ENCODE data around the gene ACSM3.
A peak's percentile ranks its signal among the peaks of the same experiment; 100 is the strongest.

The ACSM3 gene

DNA sequence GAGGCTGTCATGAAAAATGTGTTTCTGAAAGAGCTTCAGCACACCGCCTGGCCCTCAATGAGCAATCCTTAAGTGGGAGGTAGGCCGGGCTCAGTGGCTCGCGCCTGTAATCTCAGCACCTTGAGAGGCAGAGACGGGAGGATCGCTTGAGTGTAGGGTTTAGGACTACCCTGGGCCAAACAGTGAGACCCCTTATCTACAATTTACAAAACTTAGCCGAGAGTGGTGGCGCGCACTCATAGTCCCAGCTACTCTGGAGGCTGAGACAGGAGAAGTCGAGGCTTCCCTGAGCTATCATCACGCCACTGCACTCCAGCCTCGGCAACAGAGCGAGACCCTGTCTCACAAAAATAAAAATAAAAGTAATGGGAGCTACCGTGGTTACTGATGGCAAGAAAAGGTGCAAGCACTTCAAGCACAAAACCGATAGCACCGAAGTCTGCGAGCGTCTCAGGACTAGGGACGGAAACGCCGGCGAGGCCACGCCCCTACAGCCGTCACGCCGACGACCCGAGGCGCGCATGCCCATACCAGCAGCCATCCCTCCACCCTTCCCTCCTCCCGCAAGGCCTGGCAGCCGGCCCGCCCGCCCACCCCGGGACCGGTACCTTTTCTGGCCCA, 22.8 kb upstream of the ACSM3 start:
- Histone ChIP-seq H3K9ac (ENCODE audit: low read length) (peak overlapping the region; percentile 90), H3K27me3 (ENCODE audit: low read length) (no peaks in the 10 kb centered on the region), H3K4me2 (ENCODE audit: low read depth, low read length, poor library complexity, severe bottlenecking) (peak overlapping the region; percentile 89), H3K27ac (ENCODE audit: low read depth, low read length) (peak overlapping the region; percentile 85), H3F3A (ENCODE audit: insufficient read depth) (no peaks in the 10 kb centered on the region; the same call in 1 of the 2 replicates), H3K79me2 (ENCODE audit: insufficient read depth, low read length) (peaks cover 30% of the 10 kb centered on the region), H3K4me3 (ENCODE audit: insufficient read depth, low read length, poor library complexity, severe bottlenecking) (peak overlapping the region; percentile 99), H3K9me3 (ENCODE audit: insufficient read depth, low read length) (no peaks in the 10 kb centered on the region), H2AFZ (ENCODE audit: low read depth, low read length, severe bottlenecking) (no peak overlapping the region), H3K9me2 (replicated peaks; ENCODE audit: insufficient read depth, low read length) (no peaks in the 10 kb centered on the region), H4K20me1 (ENCODE audit: low read depth, low read length) (peaks cover 15% of the 10 kb centered on the region; the same call in 1 of the 2 replicates), H3K36me3 (ENCODE audit: low read length) (peaks cover 29% of the 10 kb centered on the region)
- TF ChIP-seq CTCF (IDR thresholded peaks at IDR 0.05; ENCODE audit: insufficient read depth, low read length, poor library complexity, severe bottlenecking) (no peak), EZH2phosphoT487 (conservative IDR thresholded peaks at IDR 0.05; ENCODE audit: low read length) (no peak)

- H3K9me3 ChIP-seq (ENCODE audit: insufficient read depth, low read length), result no peaks in the 10 kb centered on the region
- peaks cover 30% of the 10 kb centered on the region for H3K79me2 ChIP-seq (ENCODE audit: insufficient read depth, low read length)
- peak within 1 kb of the TSS; percentile 85 for H3K27ac ChIP-seq (ENCODE audit: low read depth, low read length)
- H3K9me2 ChIP-seq (replicated peaks; ENCODE audit: insufficient read depth, low read length), result no peaks in the 10 kb centered on the region
- peak within 1 kb of the TSS; percentile 91 for H2AFZ ChIP-seq (ENCODE audit: low read depth, low read length, severe bottlenecking)
- peak within 1 kb of the TSS; percentile 89 for H3K4me2 ChIP-seq (ENCODE audit: low read depth, low read length, poor library complexity, severe bottlenecking)
- peak within 1 kb of the TSS; percentile 99 for H3K4me3 ChIP-seq (ENCODE audit: insufficient read depth, low read length, poor library complexity, severe bottlenecking)
- TF ChIP-seq EZH2phosphoT487 (conservative IDR thresholded peaks at IDR 0.05; ENCODE audit: low read length) (no peak), CTCF (IDR thresholded peaks at IDR 0.05; ENCODE audit: insufficient read depth, low read length, poor library complexity, severe bottlenecking) (peak; percentile 10)
- H3K27me3 ChIP-seq (ENCODE audit: low read length), result no peaks in the 10 kb centered on the region
- peak within 1 kb of the TSS; percentile 90 for H3K9ac ChIP-seq (ENCODE audit: low read length)
- no peaks in the 10 kb centered on the region; the same call in 1 of the 2 replicates for H3F3A ChIP-seq (ENCODE audit: insufficient read depth)
- peaks cover 24% of the 10 kb centered on the region for H3K36me3 ChIP-seq (ENCODE audit: low read length)
- H4K20me1 ChIP-seq (ENCODE audit: low read depth, low read length), result peaks cover 15% of the 10 kb centered on the region; the same call in 1 of the 2 replicates
Measured at GRCh38 chr16:20741554-20742285, 22.1 kb upstream of the ACSM3 start, which contains the start of gene THUMPD1. THUMPD1 (minus strand) TSS chr16:20741818; CDS start chr16:20741739, 79 bp downstream.

GRCh38 chr16:20743591-20743990, 20.2 kb upstream of the ACSM3 start:
- Histone ChIP-seq H2AFZ (ENCODE audit: low read depth, low read length, severe bottlenecking) (no peak overlapping the region), H3K9ac (ENCODE audit: low read length) (no peak overlapping the region), H3K4me3 (ENCODE audit: insufficient read depth, low read length, poor library complexity, severe bottlenecking) (no peak overlapping the region), H4K20me1 (ENCODE audit: low read depth, low read length) (peaks cover 12% of the 10 kb centered on the region; the same call in 1 of the 2 replicates), H3K79me2 (ENCODE audit: insufficient read depth, low read length) (peaks cover 26% of the 10 kb centered on the region), H3K27me3 (ENCODE audit: low read length) (no peaks in the 10 kb centered on the region), H3K27ac (ENCODE audit: low read depth, low read length) (no peak overlapping the region), H3K4me2 (ENCODE audit: low read depth, low read length, poor library complexity, severe bottlenecking) (no peak overlapping the region), H3F3A (ENCODE audit: insufficient read depth) (no peaks in the 10 kb centered on the region), H3K9me2 (replicated peaks; ENCODE audit: insufficient read depth, low read length) (no peaks in the 10 kb centered on the region), H3K36me3 (ENCODE audit: low read length) (peaks cover 6% of the 10 kb centered on the region; the same call in 1 of the 2 replicates), H3K9me3 (ENCODE audit: insufficient read depth, low read length) (0 out of 2 replicates have a peak, but pooled peaks cover 7% of the 10 kb centered on the region)
- TF ChIP-seq EZH2phosphoT487 (conservative IDR thresholded peaks at IDR 0.05; ENCODE audit: low read length) (no peak), CTCF (IDR thresholded peaks at IDR 0.05; ENCODE audit: insufficient read depth, low read length, poor library complexity, severe bottlenecking) (no peak)
